Keratinocyte (primary cell): ENCODE results near the gene STEAP1B. TPM values are rescaled to one million over a fixed set of nuclear protein-coding genes. Genes with fewer than 3 reads are reported as not detected.

Experiments
- DNase-seq: peaks from one replicate; pipeline ENCODE4 v3.0.0-alpha.2; 2011; ENCODE audit warnings: low read depth, missing footprints, low spot score
- FAIRE-seq: peaks from 2 replicates; lab custom pipeline; 2011; peaks lifted over from hg19 to GRCh38; lab: Jason Lieb, UNC
- H2AFZ ChIP-seq: 2 replicates; pipeline ENCODE4 v1.6.0; 2012; ENCODE audit warnings: low read length, control low read depth, inconsistent platforms; ENCODE audit not compliant: control insufficient read depth
- H3K27ac ChIP-seq: 2 replicates; pipeline ENCODE4 v1.5.1; 2011; ENCODE audit warnings: low read length; ENCODE audit not compliant: control insufficient read depth, insufficient read depth
- H3K27me3 ChIP-seq: 3 replicates; pipeline ENCODE4 v1.6.0; 2011; ENCODE audit warnings: low read length; ENCODE audit not compliant: control insufficient read depth, insufficient read depth; ENCODE audit errors: extremely low read depth
- H3K36me3 ChIP-seq, 2 experiments: 2 replicates in 1 of 2; 3 replicates in 1 of 2; pipeline ENCODE4 v1.5.1; 2011; ENCODE audit warnings: low read length in 2 of 2, mild to moderate bottlenecking in 1 of 2; ENCODE audit not compliant: control insufficient read depth in 2 of 2, insufficient read depth in 2 of 2; ENCODE audit errors: extremely low read depth in 1 of 2
- H3K4me1 ChIP-seq: 3 replicates; pipeline ENCODE4 v1.5.1; 2011; ENCODE audit warnings: low read length; ENCODE audit not compliant: control insufficient read depth, insufficient read depth; ENCODE audit errors: extremely low read depth
- H3K4me2 ChIP-seq: 3 replicates; pipeline ENCODE4 v1.6.0; 2011; ENCODE audit warnings: low read depth, low read length; ENCODE audit not compliant: control insufficient read depth, insufficient read depth; ENCODE audit errors: extremely low read depth
- H3K4me3 ChIP-seq, 3 experiments: fragments of 200-600 bp in 1 of 3; sonication (generic) in 1 of 3; 2 replicates in 2 of 3; 3 replicates in 1 of 3; pipeline ENCODE4 v1.5.1; 2011 to 2016; ENCODE audit warnings: low read length in 3 of 3, mild to moderate bottlenecking in 3 of 3, control low read depth in 2 of 3, inconsistent platforms in 1 of 3, low read depth in 1 of 3, mixed read lengths in 1 of 3, mixed run types in 1 of 3, moderate library complexity in 1 of 3; ENCODE audit not compliant: control insufficient read depth in 2 of 3, insufficient read depth in 2 of 3; ENCODE audit errors: extremely low read depth in 1 of 3
- H3K79me2 ChIP-seq: 2 replicates; pipeline ENCODE4 v1.6.0; 2012; ENCODE audit warnings: low read length; ENCODE audit not compliant: control insufficient read depth, insufficient read depth
- H3K9ac ChIP-seq: 3 replicates; pipeline ENCODE4 v1.6.0; 2011; ENCODE audit warnings: low read length; ENCODE audit not compliant: control insufficient read depth, insufficient read depth; ENCODE audit errors: extremely low read depth
- H3K9me1 ChIP-seq: 3 replicates; pipeline ENCODE4 v1.6.0; 2011; ENCODE audit warnings: low read length; ENCODE audit not compliant: control insufficient read depth, insufficient read depth; ENCODE audit errors: extremely low read depth
- H3K9me3 ChIP-seq: 2 replicates; pipeline ENCODE4 v1.5.1; 2012; ENCODE audit warnings: low read depth, low read length; ENCODE audit not compliant: control insufficient read depth
- H4K20me1 ChIP-seq: 3 replicates; pipeline ENCODE4 v1.6.0; 2011; ENCODE audit warnings: low read length; ENCODE audit not compliant: control insufficient read depth, insufficient read depth; ENCODE audit errors: extremely low read depth
- CTCF ChIP-seq, 3 experiments: IDR thresholded peaks in 1 of 3; conservative IDR thresholded peaks in 1 of 3; optimal IDR thresholded peaks in 1 of 3; 2 replicates in 2 of 3; 3 replicates in 1 of 3; pipeline versions ENCODE3 to v1.5.1; 2011; ENCODE audit warnings: low read length in 3 of 3, mild to moderate bottlenecking in 3 of 3, moderate library complexity in 2 of 3, control low read depth in 1 of 3, inconsistent platforms in 1 of 3; ENCODE audit not compliant: insufficient read depth in 2 of 3; ENCODE audit errors: extremely low read depth in 1 of 3
- EZH2 ChIP-seq: IDR thresholded peaks from one replicate; pipeline ENCODE4 v1.6.1; 2012; ENCODE audit warnings: inconsistent platforms, mild to moderate bottlenecking, low read length, moderate library complexity
- dilution Hi-C: fragments of 300-500 bp; cut with MboI; formaldehyde crosslinking; loops from one replicate; pipeline ENCODE4 v1.7.0; 2020; ENCODE audit warnings: low sequenced_read_pairs; ENCODE audit not compliant: extremely low pct_ligation_motif_present
- polyA plus RNA-seq, 5 experiments: library from polyadenylated mRNA; depleted of rRNA in 3 of 5; stranded (reverse) in 3 of 5; stranded (forward) in 1 of 5; unstranded in 1 of 5; fragments of >200 nt; gene quantifications; 1 replicate in 1 of 5; 2 replicates in 3 of 5; 3 replicates in 1 of 5; pipeline versions ENCODE4 v1.2.1 to v1.2.3, GENCODE V29; 2011 to 2012; ENCODE audit warnings: missing spikeins in 2 of 5, low read depth in 1 of 5, low replicate concordance in 1 of 5

The STEAP1B gene
- polyA plus RNA-seq, 1 donor (not counting 4 experiments of a cell fraction or from before 2014, with no cell fraction given): 18.9 TPM

GRCh38 chr7:22400150-22400814 lies 99.7 kb downstream of the STEAP1B start:
- H2AFZ ChIP-seq: no peak overlapping the region
- TF ChIP-seq CTCF (optimal IDR thresholded peaks at IDR 0.05 in 1 of 3, IDR thresholded peaks at IDR 0.05 in 1 of 3, conservative IDR thresholded peaks at IDR 0.05 in 1 of 3; ENCODE audit: extremely low read depth in 1 of 3, insufficient read depth in 2 of 3, low read length in 3 of 3): no peak
- TF ChIP-seq EZH2: no peak
- H3K79me2 ChIP-seq: no peaks in the 10 kb centered on the region
- FAIRE-seq (no peak), DNase-seq (no peak)
- H3K4me3 ChIP-seq: no peak overlapping the region
- H3K27me3 ChIP-seq: no peaks in the 10 kb centered on the region
- no peaks in the 10 kb centered on the region for H3K9me3 ChIP-seq
- peaks cover 6% of the 10 kb centered on the region for H3K4me1 ChIP-seq
- no peaks in the 10 kb centered on the region for H3K36me3 ChIP-seq
- no peaks in the 10 kb centered on the region for H3K9me1 ChIP-seq
- no peak overlapping the region for H3K27ac ChIP-seq
- no peak overlapping the region for H3K4me2 ChIP-seq
- no peak overlapping the region for H3K9ac ChIP-seq
- dilution Hi-C loops: no loop called here
- H4K20me1 ChIP-seq: no peaks in the 10 kb centered on the region

- Histone ChIP-seq H3K9me1 (no peaks in the 10 kb centered on the region), H3K9ac (no peak overlapping the region), H3K4me2 (no peak overlapping the region), H3K4me3 (no peak overlapping the region), H3K4me1 (peaks cover 6% of the 10 kb centered on the region), H3K9me3 (no peaks in the 10 kb centered on the region), H4K20me1 (no peaks in the 10 kb centered on the region), H2AFZ (no peak overlapping the region), H3K27me3 (no peaks in the 10 kb centered on the region), H3K27ac (no peak overlapping the region), H3K79me2 (no peaks in the 10 kb centered on the region), H3K36me3 (no peaks in the 10 kb centered on the region)
- dilution Hi-C loops: no loop called here
- TF ChIP-seq EZH2: no peak
- no peak for TF ChIP-seq CTCF (optimal IDR thresholded peaks at IDR 0.05 in 1 of 3, IDR thresholded peaks at IDR 0.05 in 1 of 3, conservative IDR thresholded peaks at IDR 0.05 in 1 of 3; ENCODE audit: extremely low read depth in 1 of 3, insufficient read depth in 2 of 3, low read length in 3 of 3)
- DNase-seq (no peak), FAIRE-seq (no peak)
These were observed 100.4 kb downstream of the STEAP1B start for GRCh38 chr7:22399546-22399945.
